Measurements from ENCODE around the gene NUAK1.

Gene NUAK1

GRCh38 chr12:106131676-106132075 is 7.1 kb downstream of the NUAK1 start:
- DNase-seq (ENCODE audit: low read depth, low spot score): no peak

GRCh38 chr12:106130474-106131113 is 8.2 kb downstream of the NUAK1 start:
- no peak for DNase-seq (ENCODE audit: low read depth, low spot score)

DNA sequence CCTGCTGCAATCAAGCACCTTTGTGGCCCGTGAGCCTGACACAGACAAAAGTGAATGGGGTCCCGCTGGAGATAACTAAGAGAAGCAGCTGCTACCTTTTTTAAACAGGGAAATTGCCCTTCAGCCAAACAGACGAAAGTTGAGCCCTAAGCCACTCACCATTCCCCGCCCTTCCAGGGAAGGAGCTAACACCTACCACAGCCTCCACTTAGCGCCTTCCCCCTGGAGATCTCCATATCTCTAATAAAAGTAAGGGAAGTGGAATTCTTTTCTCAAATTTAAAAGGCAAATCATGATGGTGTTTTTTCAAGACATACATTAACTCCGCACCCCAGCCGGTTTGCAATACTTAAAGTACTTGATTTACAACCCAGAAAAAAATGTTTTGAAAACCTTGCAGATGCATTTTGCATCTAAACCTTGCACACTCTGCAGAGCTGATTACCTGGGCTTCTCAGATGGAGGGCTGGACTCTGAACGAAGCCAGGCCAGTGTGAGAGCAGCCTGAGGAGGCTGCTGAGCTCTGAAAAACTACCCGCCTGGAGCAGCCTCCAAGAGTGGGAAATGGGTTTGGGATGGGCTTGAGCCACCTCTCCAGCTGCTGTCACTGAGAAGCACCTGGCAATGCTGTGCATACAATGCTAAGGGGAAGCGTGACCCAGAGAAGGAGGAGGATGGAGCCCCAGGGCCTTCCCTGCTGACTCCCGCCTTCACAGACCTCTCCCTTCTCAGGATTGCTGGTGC is 10.0 kb downstream of the NUAK1 start:
- DNase-seq (ENCODE audit: low read depth, low spot score): no peak

DNA sequence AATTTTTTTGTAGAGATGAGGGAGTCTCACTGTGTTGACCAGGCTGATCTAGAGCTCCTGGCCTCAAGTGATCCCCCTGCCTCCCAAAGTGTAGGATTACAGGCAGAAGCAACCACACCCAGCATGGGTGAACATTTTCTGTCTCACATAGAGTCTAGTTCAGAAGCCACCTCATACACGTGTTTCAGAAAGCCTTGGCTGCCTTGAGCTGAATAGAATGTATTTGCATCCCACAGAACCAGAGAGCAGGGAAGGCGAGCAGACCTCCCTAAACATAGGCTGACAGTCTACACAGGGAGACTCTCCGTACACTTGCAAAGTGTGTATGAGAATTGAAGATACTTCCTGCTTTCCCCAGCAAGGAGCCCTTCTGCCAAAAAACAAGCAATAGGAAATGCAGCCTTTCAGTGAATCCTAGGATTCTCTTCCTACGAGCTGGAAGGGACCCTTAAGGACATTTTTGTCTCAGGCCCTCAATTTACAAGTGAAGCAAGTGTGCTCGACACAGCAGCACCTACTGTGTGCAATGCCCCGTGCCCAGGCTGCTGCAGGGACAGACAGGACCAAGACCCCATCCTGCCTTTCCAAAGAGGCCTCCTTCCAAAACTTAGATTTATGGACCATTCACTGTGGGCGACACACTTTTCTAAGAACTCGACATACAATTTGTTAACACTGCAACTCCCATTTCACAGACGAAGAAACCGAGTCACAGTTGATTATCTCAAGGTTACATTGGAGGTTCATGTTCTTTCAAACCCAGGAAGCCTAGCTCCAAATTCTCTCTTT is 11.2 kb downstream of the NUAK1 start:
- DNase-seq (ENCODE audit: low read depth, low spot score): no peak

DNA sequence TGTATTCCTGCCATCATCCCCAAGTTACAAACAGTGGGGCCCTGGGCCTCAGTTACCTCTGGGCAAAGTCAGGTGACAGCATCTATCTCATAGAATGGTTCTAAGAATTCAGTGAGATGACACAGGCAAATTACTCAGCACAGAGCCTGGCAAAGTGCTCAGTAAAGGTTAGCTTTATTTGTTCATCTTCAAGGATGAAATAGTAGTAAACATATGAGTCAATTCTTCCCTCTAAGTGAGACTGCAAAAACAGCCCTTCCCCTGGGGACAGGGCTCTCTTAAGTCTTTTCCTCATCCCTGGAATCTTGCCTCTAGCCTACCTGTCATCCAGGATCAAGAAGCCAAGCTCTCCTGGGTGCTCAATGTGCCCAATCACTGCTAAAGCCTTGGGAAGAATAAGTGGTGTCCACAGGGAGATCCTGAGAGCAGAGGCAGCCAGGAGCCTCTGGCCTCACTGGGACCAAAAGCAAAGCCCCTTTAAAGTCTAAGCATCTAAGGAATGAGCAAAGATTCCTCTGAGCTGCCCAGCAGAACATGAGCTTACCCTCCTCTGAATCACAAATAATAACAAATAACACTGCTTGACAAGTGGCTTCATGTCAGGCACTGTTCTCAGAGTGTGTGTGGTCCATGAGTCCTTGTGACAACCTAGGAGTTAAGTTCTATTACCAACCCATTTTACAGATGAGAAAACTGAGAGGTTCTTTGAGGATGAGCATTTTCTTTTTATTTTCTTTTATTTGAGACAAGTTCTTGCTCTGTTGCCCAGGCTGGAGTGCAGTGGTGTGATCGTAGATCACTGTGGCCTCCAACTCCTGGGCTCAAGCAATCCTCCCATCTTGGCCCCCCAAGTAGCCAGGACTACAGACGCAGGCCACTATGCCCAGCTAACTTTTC is 12.1 kb downstream of the NUAK1 start:
- DNase-seq (ENCODE audit: low read depth, low spot score): no peak

DNA sequence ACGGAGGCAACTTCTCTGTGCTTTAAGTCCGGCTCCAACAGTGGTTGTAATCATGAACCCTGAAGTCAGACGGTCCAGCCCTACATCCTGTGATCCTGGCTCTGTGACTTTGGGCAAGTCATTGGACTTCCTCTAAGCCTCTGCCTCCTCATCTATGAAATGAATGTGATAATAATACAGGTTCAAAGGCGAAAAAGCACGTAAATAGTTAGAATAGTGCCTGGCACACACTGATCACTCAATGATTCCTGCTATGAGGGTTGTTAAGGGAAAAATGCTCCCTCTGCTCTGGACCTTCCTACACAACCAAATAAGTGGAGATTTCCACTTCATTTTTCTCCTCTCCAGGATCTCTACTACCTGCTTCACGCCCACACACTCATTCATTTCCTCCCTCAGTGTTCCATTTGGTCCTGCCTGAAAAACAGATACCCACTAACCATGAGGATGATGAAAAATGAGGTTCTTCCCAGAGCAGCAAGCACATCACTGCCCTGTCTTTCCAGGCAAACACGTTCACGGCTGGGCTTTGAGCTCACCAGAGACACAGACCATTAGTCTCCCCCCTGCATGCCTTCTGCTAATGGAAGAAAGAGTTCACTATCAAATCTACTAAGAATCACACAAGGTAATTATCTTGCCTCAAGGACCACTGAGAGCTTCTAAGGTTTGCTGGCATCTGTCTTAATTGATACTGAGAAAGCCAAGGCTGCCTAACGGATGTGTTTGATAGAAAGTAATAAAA is 13.2 kb downstream of the NUAK1 start:
- no peak for DNase-seq (ENCODE audit: low read depth, low spot score)

DNA sequence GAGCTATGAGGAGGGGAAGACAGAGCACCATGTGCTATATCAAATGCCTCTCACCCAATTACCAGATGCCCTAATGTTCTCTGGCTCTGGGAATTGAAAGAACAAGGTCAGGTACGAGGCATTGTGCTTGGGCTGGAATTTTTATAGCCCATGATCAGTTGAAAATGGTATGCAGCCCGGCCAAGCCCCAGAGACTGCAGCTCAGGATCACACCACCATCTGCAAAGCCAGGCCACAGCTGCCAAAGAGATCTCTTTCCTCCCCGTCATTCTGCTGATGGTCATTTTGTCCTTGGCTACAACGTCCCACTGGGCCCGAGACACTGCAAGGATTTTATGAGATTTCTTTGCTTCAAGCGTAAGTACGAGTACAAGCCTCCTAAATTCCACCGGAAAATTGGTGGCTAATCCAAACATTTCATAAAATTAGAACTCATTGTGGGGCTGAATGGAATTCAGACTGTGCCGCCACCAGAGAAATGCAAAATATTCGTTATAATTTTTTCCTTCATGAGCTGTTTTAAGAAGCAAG is 15.1 kb downstream of the NUAK1 start:
- no peak for DNase-seq (ENCODE audit: low read depth, low spot score)

- no peak for DNase-seq (ENCODE audit: low read depth, low spot score)
Observed at GRCh38 chr12:106123110-106123509, 15.6 kb downstream of the NUAK1 start.

- DNase-seq (ENCODE audit: low read depth, low spot score): no peak
Observed at GRCh38 chr12:106122004-106122403, 16.8 kb downstream of the NUAK1 start.

DNA sequence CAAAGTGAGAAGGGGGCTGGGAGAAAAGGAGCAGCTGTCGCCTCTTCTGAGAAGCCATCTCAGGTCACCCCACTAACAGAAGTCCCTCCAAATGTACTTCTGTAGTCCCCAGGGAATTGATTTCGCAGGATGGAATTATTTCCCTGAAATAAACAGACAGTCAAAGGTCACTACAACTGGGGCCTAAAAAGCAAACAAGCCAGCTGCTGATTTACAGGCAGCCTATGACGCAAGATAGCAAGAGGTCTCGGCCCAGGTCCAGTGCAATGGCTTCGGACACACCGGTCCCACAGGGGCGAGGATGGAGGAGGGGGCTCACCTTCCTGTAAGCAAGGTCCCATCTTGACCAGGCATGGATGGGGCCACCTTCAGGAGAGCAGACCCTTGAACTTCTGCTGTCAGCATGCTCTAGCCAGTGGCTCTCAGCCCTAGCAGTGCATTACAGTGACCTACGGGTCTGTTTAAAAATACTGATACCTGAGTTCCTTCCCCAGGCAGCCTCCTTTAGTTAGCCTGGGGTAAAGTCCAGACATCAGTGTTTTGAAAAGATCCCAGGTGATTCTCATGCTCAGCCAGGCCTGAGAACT is 18.1 kb downstream of the NUAK1 start:
- no peak for DNase-seq (ENCODE audit: low read depth, low spot score)

- no peak for DNase-seq (ENCODE audit: low read depth, low spot score)
Observed at GRCh38 chr12:106119301-106119700, 19.5 kb downstream of the NUAK1 start.

DNA sequence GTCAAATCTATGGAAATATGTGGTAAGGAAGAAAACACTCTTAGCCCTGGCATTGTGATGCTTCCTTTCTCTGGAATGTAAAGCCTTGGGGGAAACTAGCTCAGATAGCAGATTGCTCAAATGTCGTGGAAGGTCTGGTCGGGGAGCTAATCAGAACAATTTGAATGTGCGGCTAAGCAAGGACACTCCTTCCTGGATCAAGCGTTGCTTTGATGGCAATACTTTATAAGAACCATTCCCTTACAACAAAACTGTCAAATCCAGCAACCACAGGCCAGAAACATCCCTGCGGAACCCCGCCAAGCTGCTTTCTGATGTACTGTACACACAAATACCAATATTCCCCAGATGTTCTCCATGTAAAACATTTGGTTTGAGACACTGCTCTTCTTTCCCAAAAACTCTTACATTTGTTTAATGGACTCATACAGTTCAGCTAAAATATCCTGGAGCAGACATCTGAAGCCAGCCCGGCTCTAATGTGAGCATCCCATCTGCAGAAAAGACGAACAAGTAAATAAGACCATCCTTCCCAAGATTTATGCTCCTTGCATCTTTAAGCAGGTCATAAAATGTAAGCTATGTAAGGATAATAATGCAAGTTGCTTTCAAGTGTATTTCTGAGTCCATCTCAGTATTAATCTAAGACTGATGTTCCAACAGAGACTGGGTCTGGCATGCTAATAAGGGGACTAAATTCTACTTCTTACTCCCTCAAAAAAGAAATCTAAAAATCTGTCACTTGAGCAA is 20.2 kb downstream of the NUAK1 start:
- no peak for DNase-seq (ENCODE audit: low read depth, low spot score)

- no peak for DNase-seq (ENCODE audit: low read depth, low spot score)
Observed at GRCh38 chr12:106115440-106115839, 23.3 kb downstream of the NUAK1 start.

DNA sequence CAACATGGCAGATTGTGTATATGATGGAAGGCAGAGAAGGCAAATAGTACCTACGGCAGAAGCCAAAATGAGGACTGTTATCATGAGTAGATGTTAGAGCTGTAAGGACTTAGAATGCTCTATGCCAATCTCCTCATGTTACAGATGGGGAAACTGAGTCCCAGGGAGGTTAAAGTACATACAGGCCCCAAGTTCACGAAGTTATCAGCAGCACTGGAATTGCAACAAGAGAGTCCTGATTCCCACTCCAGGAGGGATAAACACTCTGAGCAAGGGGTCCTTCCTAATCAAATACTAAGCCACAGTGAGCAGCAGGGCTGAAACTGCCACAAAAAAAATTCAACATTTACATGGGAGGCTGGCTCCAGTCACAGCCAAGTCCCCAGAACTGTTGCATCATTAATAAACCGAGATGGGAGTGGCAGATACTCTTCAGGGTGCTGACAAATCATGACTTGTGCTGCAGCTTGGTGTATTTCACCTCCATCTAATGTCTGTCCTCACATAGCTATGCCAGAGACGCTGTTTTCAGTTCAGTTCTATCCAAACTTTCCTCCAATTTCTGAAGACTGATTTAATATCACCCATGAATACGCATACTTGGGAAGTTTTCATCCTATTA is 24.2 kb downstream of the NUAK1 start:
- DNase-seq (ENCODE audit: low read depth, low spot score): no peak

GRCh38 chr12:106113824-106114446 is 24.8 kb downstream of the NUAK1 start:
- no peak for DNase-seq (ENCODE audit: low read depth, low spot score)

- no peak for DNase-seq (ENCODE audit: low read depth, low spot score)
Observed at GRCh38 chr12:106113446-106113823, 25.3 kb downstream of the NUAK1 start.

DNA sequence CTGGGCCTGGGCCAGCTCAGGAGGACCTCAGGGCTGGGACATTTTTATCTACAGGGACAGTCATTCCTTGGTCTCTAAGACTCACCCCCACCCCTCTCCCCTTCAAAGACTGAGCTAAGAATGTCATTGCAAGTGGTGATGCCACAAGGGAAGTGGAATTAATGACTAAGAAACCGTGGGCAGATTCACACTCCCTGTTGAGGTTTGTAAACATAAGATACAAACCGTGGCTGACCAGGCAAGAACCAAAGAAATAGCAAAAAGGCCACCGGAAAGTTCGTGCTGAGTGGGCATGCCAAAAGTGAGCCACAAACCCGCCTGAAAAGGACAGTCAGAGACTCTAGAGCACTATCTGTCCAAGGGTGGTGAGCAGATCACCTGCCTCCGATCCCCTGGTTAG is 25.7 kb downstream of the NUAK1 start:
- DNase-seq (ENCODE audit: low read depth, low spot score): no peak

- no peak for DNase-seq (ENCODE audit: low read depth, low spot score)
Observed at GRCh38 chr12:106112145-106112821, 26.5 kb downstream of the NUAK1 start.
